ENCODE results near the gene CAPN13. TPM values are rescaled to one million over a fixed set of nuclear protein-coding genes. Genes with fewer than 3 reads are reported as not detected.

CAPN13 gene
- total and polyA plus RNA-seq, 8 donors = 6.4 to 93.3 (median 44.3) TPM

- no peaks in the 10 kb centered on the region for H3K36me3 ChIP-seq
- H3K27me3 ChIP-seq = no peaks in the 10 kb centered on the region
- H3K27ac ChIP-seq = no peak overlapping the region
- H3K4me1 ChIP-seq = peaks cover 16 to 55% (median 46%) of the 10 kb centered on the region in 4 donors
- no peaks in the 10 kb centered on the region for H3K9me3 ChIP-seq
- no peak for DNase-seq
- no peak overlapping the region for H3K4me3 ChIP-seq
- 77 to 86% (median 81%) methylated on average over 3 to 4 of the region's 4 CpGs for WGBS, 5 donors
- intact Hi-C loops (cut with DNase I; ENCODE audit: low total_unique reads) = no loop called here
- TF ChIP-seq CTCF (IDR thresholded peaks at IDR 0.05) (no peak), EP300 (IDR thresholded peaks at IDR 0.05) (no peak), POLR2AphosphoS5 (IDR thresholded peaks at IDR 0.05) (no peak), POLR2A (IDR thresholded peaks at IDR 0.05) (no peak)
Observed at GRCh38 chr2:30802611-30803010, 4.6 kb downstream of the CAPN13 start.

- no peaks in the 10 kb centered on the region for H3K36me3 ChIP-seq
- no peaks in the 10 kb centered on the region for H3K27me3 ChIP-seq
- intact Hi-C loops (cut with DNase I; ENCODE audit: low total_unique reads) = no loop called here
- H3K27ac ChIP-seq = no peak overlapping the region
- H3K4me3 ChIP-seq = no peak overlapping the region
- TF ChIP-seq POLR2A (IDR thresholded peaks at IDR 0.05) (no peak), POLR2AphosphoS5 (IDR thresholded peaks at IDR 0.05) (no peak), EP300 (IDR thresholded peaks at IDR 0.05) (no peak), CTCF (IDR thresholded peaks at IDR 0.05) (no peak)
- H3K9me3 ChIP-seq = no peaks in the 10 kb centered on the region
- no peak for DNase-seq
- WGBS, 5 donors = 87 to 94% (median 91%) methylated on average over 13 of the region's 13 CpGs
- peaks cover 22 to 60% (median 52%) of the 10 kb centered on the region in 4 donors for H3K4me1 ChIP-seq
Observed at GRCh38 chr2:30801821-30802455, 5.3 kb downstream of the CAPN13 start.

- no peak overlapping the region for H3K4me3 ChIP-seq
- intact Hi-C loops (cut with DNase I; ENCODE audit: low total_unique reads) = no loop called here
- 73 to 92% (median 75%) methylated on average over 5 of the region's 5 CpGs for WGBS, 5 donors
- H3K27ac ChIP-seq = no peak overlapping the region
- TF ChIP-seq EP300 (IDR thresholded peaks at IDR 0.05) = no peak
- TF ChIP-seq CTCF (IDR thresholded peaks at IDR 0.05) = no peak
- TF ChIP-seq POLR2AphosphoS5 (IDR thresholded peaks at IDR 0.05) = no peak
- TF ChIP-seq POLR2A (IDR thresholded peaks at IDR 0.05) = no peak
- H3K36me3 ChIP-seq = no peaks in the 10 kb centered on the region
- H3K27me3 ChIP-seq = no peaks in the 10 kb centered on the region
- H3K9me3 ChIP-seq = no peaks in the 10 kb centered on the region
- peaks cover 23 to 63% (median 57%) of the 10 kb centered on the region in 4 donors for H3K4me1 ChIP-seq
- DNase-seq = no peak
Observed at GRCh38 chr2:30800159-30800558, 7.1 kb downstream of the CAPN13 start.

- no peak for TF ChIP-seq CTCF (IDR thresholded peaks at IDR 0.05)
- TF ChIP-seq POLR2AphosphoS5 (IDR thresholded peaks at IDR 0.05) = no peak
- TF ChIP-seq POLR2A (IDR thresholded peaks at IDR 0.05) = no peak
- no peak for TF ChIP-seq EP300 (IDR thresholded peaks at IDR 0.05)
- no peak for DNase-seq
- WGBS, 5 donors = 56 to 75% (median 66%) methylated on average over 5 of the region's 5 CpGs
- Histone ChIP-seq H3K4me3 (no peak overlapping the region), H3K9me3 (no peaks in the 10 kb centered on the region), H3K4me1 (peaks cover 23 to 56% (median 51%) of the 10 kb centered on the region in 4 donors), H3K27me3 (no peaks in the 10 kb centered on the region), H3K27ac (no peak overlapping the region), H3K36me3 (no peaks in the 10 kb centered on the region)
- intact Hi-C loops (cut with DNase I; ENCODE audit: low total_unique reads) = no loop called here
Observed at GRCh38 chr2:30799366-30799765, 7.9 kb downstream of the CAPN13 start.

Measured in stomach (tissue), 9 donors.